AG08395 (cell line): ENCODE measurements around the gene LSM10.

Experiments
- DNase-seq: peaks from one replicate; pipeline ENCODE4 v3.0.0; 2012; ENCODE audit warnings: mixed read lengths, low spot score

LSM10 gene

GRCh38 chr1:36397378-36398230 is at the start of gene LSM10:
TSS of gene LSM10 (minus strand) at chr1:36397908. CDS start at chr1:36394129, 3,779 bp downstream.
- peak; percentile 92 for DNase-seq

- no peak for DNase-seq
Measured at GRCh38 chr1:36447450-36447849, 49.7 kb upstream of the LSM10 start.

- no peak for DNase-seq
Measured at GRCh38 chr1:36446746-36447145, 49.0 kb upstream of the LSM10 start.

- DNase-seq, result no peak
Measured at GRCh38 chr1:36446271-36446670, 48.6 kb upstream of the LSM10 start.

- no peak for DNase-seq
Measured at GRCh38 chr1:36443297-36443696, 45.6 kb upstream of the LSM10 start.

GRCh38 chr1:36442337-36442736 is 44.6 kb upstream of the LSM10 start:
- DNase-seq, result no peak

GRCh38 chr1:36440646-36441045 is 42.9 kb upstream of the LSM10 start:
- DNase-seq, result no peak

GRCh38 chr1:36440044-36440443 is 42.3 kb upstream of the LSM10 start:
- no peak for DNase-seq

- DNase-seq, result no peak
Measured at GRCh38 chr1:36438715-36439114, 41.0 kb upstream of the LSM10 start.

- DNase-seq, result no peak
Measured at GRCh38 chr1:36436821-36437220, 39.1 kb upstream of the LSM10 start.

- no peak for DNase-seq
Measured at GRCh38 chr1:36433102-36433501, 35.4 kb upstream of the LSM10 start.

- no peak for DNase-seq
Measured at GRCh38 chr1:36432616-36433015, 34.9 kb upstream of the LSM10 start.

GRCh38 chr1:36425791-36426190 is 28.1 kb upstream of the LSM10 start:
- DNase-seq, result no peak

GRCh38 chr1:36421649-36422048 is 23.9 kb upstream of the LSM10 start:
- DNase-seq, result no peak

GRCh38 chr1:36420836-36421317 is 23.2 kb upstream of the LSM10 start:
- peak; percentile 86 for DNase-seq

- peak; percentile 22 for DNase-seq
Measured at GRCh38 chr1:36420409-36420808, 22.7 kb upstream of the LSM10 start.

- DNase-seq, result no peak
Measured at GRCh38 chr1:36419569-36419968, 21.9 kb upstream of the LSM10 start.

- no peak for DNase-seq
Measured at GRCh38 chr1:36419140-36419539, 21.4 kb upstream of the LSM10 start.

GRCh38 chr1:36417931-36418330 is 20.2 kb upstream of the LSM10 start:
- no peak for DNase-seq

- no peak for DNase-seq
Measured at GRCh38 chr1:36415661-36416326, 18.1 kb upstream of the LSM10 start.

- DNase-seq, result no peak
Measured at GRCh38 chr1:36414384-36414783, 16.7 kb upstream of the LSM10 start.

GRCh38 chr1:36411674-36412648 is 14.3 kb upstream of the LSM10 start:
- no peak for DNase-seq
